KOPT-K1 (cell line): ENCODE results near the gene FNDC1.

Experiments
- H3K27ac ChIP-seq: fragments of 200-600 bp; sonication (generic); 2 replicates; pipeline ENCODE4 v1.5.1; 2016; ENCODE audit warnings: antibody characterized with exemption, mild to moderate bottlenecking, low read depth, low read length; ENCODE audit not compliant: poor library complexity, severe bottlenecking
- H3K36me3 ChIP-seq: fragments of 200-600 bp; sonication (generic); 2 replicates; pipeline ENCODE4 v1.5.1; 2017; ENCODE audit warnings: antibody characterized with exemption, mild to moderate bottlenecking, low read length, moderate library complexity; ENCODE audit not compliant: insufficient read depth
- H3K9me3 ChIP-seq: fragments of 200-600 bp; sonication (generic); 2 replicates; pipeline ENCODE4 v1.5.1; 2017; ENCODE audit warnings: antibody characterized with exemption, low read length, mild to moderate bottlenecking; ENCODE audit not compliant: insufficient read depth, poor library complexity, severe bottlenecking

Gene FNDC1

GRCh38 chr6:159312206-159312605 is 143.0 kb downstream of the FNDC1 start:
- no peak overlapping the region for H3K27ac ChIP-seq
- no peaks in the 10 kb centered on the region for H3K36me3 ChIP-seq
- no peaks in the 10 kb centered on the region for H3K9me3 ChIP-seq

GRCh38 chr6:159313018-159313417 is 143.8 kb downstream of the FNDC1 start:
- Histone ChIP-seq H3K9me3 (no peaks in the 10 kb centered on the region), H3K27ac (no peak overlapping the region), H3K36me3 (no peaks in the 10 kb centered on the region)

- no peaks in the 10 kb centered on the region for H3K36me3 ChIP-seq
Observed at GRCh38 chr6:159315562-159315961, 146.4 kb downstream of the FNDC1 start.

GRCh38 chr6:159317430-159317829 is 148.2 kb downstream of the FNDC1 start:
- Histone ChIP-seq H3K27ac (no peak overlapping the region), H3K36me3 (no peaks in the 10 kb centered on the region), H3K9me3 (no peaks in the 10 kb centered on the region)

More at GRCh38 chr6:159315562-159315961, 146.4 kb downstream of the FNDC1 start:
- Histone ChIP-seq H3K27ac (no peak overlapping the region), H3K9me3 (no peaks in the 10 kb centered on the region)

GRCh38 chr6:159321267-159321666 is 152.1 kb downstream of the FNDC1 start:
- Histone ChIP-seq H3K27ac (no peak overlapping the region), H3K36me3 (no peaks in the 10 kb centered on the region), H3K9me3 (no peaks in the 10 kb centered on the region)
